Neural progenitor cell (in vitro differentiated cells): ENCODE measurements around the gene IL17REL.

ENCODE experiments used
- CTCF ChIP-seq: fragments of 200-600 bp; sonication (generic); IDR thresholded peaks from 2 replicates; pipeline ENCODE4 v1.5.1; 2017; ENCODE audit warnings: antibody characterized with exemption, mild to moderate bottlenecking
- EZH2 ChIP-seq: fragments of 200-600 bp; sonication (generic); IDR thresholded peaks from 2 replicates; pipeline ENCODE4 v1.6.1; 2017; ENCODE audit warnings: antibody characterized with exemption, mild to moderate bottlenecking, moderate library complexity
- EZH2phosphoT487 ChIP-seq: fragments of 200-600 bp; sonication (generic); IDR thresholded peaks from 2 replicates; pipeline ENCODE4 v1.6.1; 2017; ENCODE audit warnings: antibody characterized with exemption

- TF ChIP-seq CTCF (no peak), EZH2 (no peak), EZH2phosphoT487 (peak; percentile 16)
These were observed 51.5 kb downstream of the IL17REL start for GRCh38 chr22:49961005-49961600.
